ENCODE measurements around the gene HSPA12A. TPM values are rescaled to one million over a fixed set of nuclear protein-coding genes. Genes with fewer than 3 reads are reported as not detected.

HSPA12A gene
- total and polyA plus RNA-seq, 5 experiments from 2014 or later, result not detected

DNA sequence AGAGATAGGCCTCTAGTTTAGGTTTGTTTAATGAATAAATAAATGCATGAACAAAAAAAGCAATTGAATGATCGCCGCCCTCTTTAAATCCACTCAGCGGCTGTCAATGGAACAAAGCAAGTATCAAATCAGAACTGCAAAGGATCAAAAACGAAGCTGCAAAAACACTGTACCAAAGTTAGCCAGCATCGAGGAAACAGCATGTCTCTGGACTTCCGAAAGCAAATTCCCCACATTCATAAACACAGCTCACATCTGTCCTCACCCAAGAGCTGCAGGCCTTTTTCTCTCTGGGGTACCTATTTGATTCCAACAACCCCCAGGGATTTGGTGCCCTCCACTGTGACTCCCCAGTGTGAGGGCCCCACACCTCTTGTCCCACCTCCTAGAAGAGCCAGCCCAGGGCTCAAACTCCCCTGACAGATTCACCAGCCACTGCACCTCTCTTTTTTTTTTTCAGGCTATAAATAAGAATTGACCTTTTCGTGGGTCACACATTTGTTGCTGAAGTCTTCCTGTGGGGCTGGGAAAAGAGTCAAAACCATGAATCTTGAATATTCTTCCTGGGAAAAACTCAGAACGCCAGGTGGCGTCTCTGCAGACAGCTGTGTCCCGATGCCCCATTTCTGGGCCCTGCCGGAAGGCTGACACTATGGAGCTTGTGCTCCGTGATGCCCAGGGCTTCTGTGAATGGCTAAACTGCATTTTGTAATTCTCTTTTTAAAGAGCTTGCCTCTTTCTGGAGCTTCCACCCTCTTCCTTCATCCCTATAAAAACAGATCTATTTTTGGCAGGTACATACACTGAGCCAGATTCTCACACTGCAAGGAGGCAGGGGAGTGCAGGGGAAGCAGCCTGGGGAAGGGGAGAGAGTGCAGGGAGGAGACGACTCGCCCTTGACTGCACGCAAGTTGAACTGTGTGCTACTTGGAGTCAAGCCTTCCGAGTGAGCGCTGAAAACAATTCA, 51.7 kb downstream of the HSPA12A start:
- H3K4me1 Mint-ChIP-seq, result peaks cover 0 to 4% (median 0%) of the 10 kb centered on the region in 4 donors
- no peaks in the 10 kb centered on the region for H3K36me3 Mint-ChIP-seq
- no peaks in the 10 kb centered on the region for H3K9me3 Mint-ChIP-seq
- no peak for ATAC-seq
- no peak overlapping the region for H3K4me3 Mint-ChIP-seq
- H3K27ac Mint-ChIP-seq, result no peak overlapping the region
- peaks cover 11 to 92% (median 54%) of the 10 kb centered on the region in 5 donors for H3K27me3 Mint-ChIP-seq
- POLR2A ChIA-PET, result no interaction called here
- no peak for DNase-seq

- no peak for DNase-seq
- Mint-ChIP-seq H3K27ac (no peak overlapping the region), H3K27me3 (peaks cover 13 to 92% (median 56%) of the 10 kb centered on the region in 5 donors), H3K4me1 (peaks cover 0 to 2% (median 0%) of the 10 kb centered on the region in 4 donors), H3K9me3 (no peaks in the 10 kb centered on the region), H3K36me3 (no peaks in the 10 kb centered on the region), H3K4me3 (no peak overlapping the region)
- POLR2A ChIA-PET, result no interaction called here
- ATAC-seq, result no peak
These were observed 52.6 kb downstream of the HSPA12A start for GRCh38 chr10:116689744-116690143.

GRCh38 chr10:116688741-116689495, 53.4 kb downstream of the HSPA12A start:
- DNase-seq, result no peak
- no peak for ATAC-seq
- no peak overlapping the region for H3K4me3 Mint-ChIP-seq
- no peaks in the 10 kb centered on the region for H3K36me3 Mint-ChIP-seq
- H3K27me3 Mint-ChIP-seq, result peaks cover 13 to 85% (median 55%) of the 10 kb centered on the region in 5 donors
- peaks cover 0 to 2% (median 0%) of the 10 kb centered on the region in 4 donors for H3K4me1 Mint-ChIP-seq
- POLR2A ChIA-PET, result no interaction called here
- H3K9me3 Mint-ChIP-seq, result no peaks in the 10 kb centered on the region
- H3K27ac Mint-ChIP-seq, result peak overlapping the region in 2 of 10 donors; percentile 28 to 71

- POLR2A ChIA-PET, result no interaction called here
- Mint-ChIP-seq H3K27me3 (peaks cover 13 to 88% (median 58%) of the 10 kb centered on the region in 5 donors), H3K4me3 (no peak overlapping the region)
These were observed 54.1 kb downstream of the HSPA12A start for GRCh38 chr10:116688241-116688711.

GRCh38 chr10:116687633-116688032, 54.7 kb downstream of the HSPA12A start:
- Mint-ChIP-seq H3K9me3 (no peaks in the 10 kb centered on the region), H3K27me3 (peaks cover 13 to 91% (median 61%) of the 10 kb centered on the region in 5 donors), H3K36me3 (no peaks in the 10 kb centered on the region), H3K4me1 (peaks cover 0 to 2% (median 0%) of the 10 kb centered on the region in 4 donors), H3K27ac (no peak overlapping the region), H3K4me3 (no peak overlapping the region)
- POLR2A ChIA-PET, result no interaction called here
- ATAC-seq (no peak), DNase-seq (no peak)

More at GRCh38 chr10:116688241-116688711, 54.1 kb downstream of the HSPA12A start:
- Mint-ChIP-seq H3K36me3 (no peaks in the 10 kb centered on the region), H3K4me1 (peaks cover 0 to 2% (median 0%) of the 10 kb centered on the region in 4 donors), H3K27ac (no peak overlapping the region), H3K9me3 (no peaks in the 10 kb centered on the region)
- DNase-seq (no peak), ATAC-seq (no peak)

DNA sequence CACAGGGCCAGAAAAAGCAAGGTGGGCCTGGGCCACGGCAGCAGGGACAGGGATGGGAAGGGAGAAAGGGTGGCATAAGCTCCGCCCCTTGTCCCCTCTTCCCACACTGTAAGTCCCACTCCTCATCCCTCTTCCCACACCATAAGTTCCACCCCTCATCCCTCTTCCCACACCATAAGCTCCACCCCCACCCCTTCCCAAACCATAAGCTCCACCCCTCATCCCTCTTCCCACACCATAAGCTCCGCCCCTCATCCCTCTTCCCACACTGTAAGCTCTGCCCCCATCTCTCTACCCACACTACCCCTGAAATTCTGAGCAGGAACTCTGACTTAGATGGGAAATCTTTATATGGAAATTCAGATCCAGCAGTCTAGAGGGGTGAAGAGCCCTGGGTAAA, 55.7 kb downstream of the HSPA12A start:
- Mint-ChIP-seq H3K27me3 (peaks cover 13 to 92% (median 59%) of the 10 kb centered on the region in 5 donors), H3K36me3 (no peaks in the 10 kb centered on the region), H3K4me3 (no peak overlapping the region), H3K27ac (peak overlapping the region in 1 of 10 donors; percentile 54), H3K9me3 (no peaks in the 10 kb centered on the region), H3K4me1 (peaks cover 0 to 2% (median 2%) of the 10 kb centered on the region in 4 donors)
- DNase-seq (no peak), ATAC-seq (no peak)
- POLR2A ChIA-PET, result interaction anchor here (0.6 kb wide), 1 partner anchor 88 kb away, joined by 3 read pairs; no protein-coding TSS in a partner anchor

DNA sequence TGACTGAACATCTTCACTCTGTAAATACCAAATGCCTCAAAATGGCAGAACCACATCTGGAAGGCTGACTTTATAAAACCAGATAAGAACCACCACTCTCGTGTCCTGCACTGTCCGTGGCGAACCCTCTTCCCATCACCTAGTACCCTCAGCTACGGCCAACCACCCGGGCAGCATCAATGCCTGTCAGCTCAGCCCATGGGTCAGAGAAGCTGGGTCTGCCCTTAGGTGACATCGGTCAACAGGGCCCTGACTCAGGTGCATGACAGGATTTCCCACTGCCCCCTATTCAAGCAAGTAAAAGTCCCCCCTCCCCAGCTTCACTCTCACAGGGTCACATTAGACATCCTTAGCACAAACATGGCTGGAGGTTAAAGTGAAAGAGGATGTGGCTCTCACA, 56.6 kb downstream of the HSPA12A start:
- POLR2A ChIA-PET, result no interaction called here
- no peaks in the 10 kb centered on the region for H3K36me3 Mint-ChIP-seq
- ATAC-seq (no peak), DNase-seq (no peak)
- peaks cover 0 to 2% (median 2%) of the 10 kb centered on the region in 4 donors for H3K4me1 Mint-ChIP-seq
- H3K4me3 Mint-ChIP-seq, result no peak overlapping the region
- peaks cover 9 to 93% (median 57%) of the 10 kb centered on the region in 5 donors for H3K27me3 Mint-ChIP-seq
- no peak overlapping the region for H3K27ac Mint-ChIP-seq
- H3K9me3 Mint-ChIP-seq, result no peaks in the 10 kb centered on the region

- Mint-ChIP-seq H3K27ac (peak overlapping the region in 1 of 10 donors; percentile 54), H3K9me3 (no peaks in the 10 kb centered on the region), H3K4me3 (no peak overlapping the region), H3K36me3 (no peaks in the 10 kb centered on the region), H3K4me1 (peaks cover 0 to 2% (median 2%) of the 10 kb centered on the region in 4 donors), H3K27me3 (peaks cover 8 to 83% (median 52%) of the 10 kb centered on the region in 5 donors)
- DNase-seq, result no peak
- POLR2A ChIA-PET, result no interaction called here
- no peak for ATAC-seq
These were observed 57.6 kb downstream of the HSPA12A start for GRCh38 chr10:116684781-116685180.

DNA sequence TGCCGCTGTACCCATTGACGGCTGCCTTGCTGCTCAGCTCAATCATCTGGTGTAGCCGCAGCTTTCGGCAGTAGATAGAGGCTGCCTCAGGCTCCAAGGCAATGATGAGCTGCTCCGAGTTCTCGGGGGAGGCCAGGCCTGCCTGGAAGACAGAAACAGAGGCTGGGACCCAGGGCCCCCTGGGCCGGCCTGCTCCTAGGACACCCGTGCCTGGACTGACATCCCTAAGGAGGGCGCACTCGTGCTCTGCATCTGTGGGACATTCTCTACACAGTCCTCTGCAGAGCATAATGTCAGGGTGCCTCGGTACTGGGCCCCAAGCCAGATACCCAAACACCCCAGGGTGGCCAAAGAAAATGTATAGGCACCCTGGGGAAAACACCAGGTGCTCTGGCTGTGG, 58.5 kb downstream of the HSPA12A start:
- no peak for DNase-seq
- H3K27me3 Mint-ChIP-seq, result peaks cover 8 to 74% (median 45%) of the 10 kb centered on the region in 5 donors
- POLR2A ChIA-PET, result no interaction called here
- no peaks in the 10 kb centered on the region for H3K36me3 Mint-ChIP-seq
- H3K9me3 Mint-ChIP-seq, result no peaks in the 10 kb centered on the region
- H3K4me1 Mint-ChIP-seq, result peaks cover 0 to 2% (median 2%) of the 10 kb centered on the region in 4 donors
- H3K4me3 Mint-ChIP-seq, result no peak overlapping the region
- H3K27ac Mint-ChIP-seq, result peak overlapping the region in 2 of 10 donors; percentile 18 to 63
- no peak for ATAC-seq

DNA sequence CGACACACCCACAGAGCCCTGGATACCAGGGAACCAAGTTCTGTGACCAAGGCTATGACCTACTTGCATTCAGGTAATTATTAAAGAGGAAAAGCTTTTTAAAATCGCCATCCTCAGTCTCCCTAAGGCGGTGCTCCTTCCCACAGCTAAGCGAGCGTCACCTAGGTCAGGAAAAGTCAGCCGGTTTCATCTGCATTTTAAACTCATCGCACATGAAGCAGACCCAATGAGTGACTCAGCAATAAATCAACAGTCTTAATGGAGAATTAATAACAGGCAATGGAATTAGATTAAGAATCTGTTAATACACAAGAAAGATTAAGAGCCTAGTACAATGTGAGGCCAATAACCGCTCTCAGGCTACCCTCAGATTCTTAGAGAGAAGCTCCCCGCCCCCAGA, 59.2 kb downstream of the HSPA12A start:
- Mint-ChIP-seq H3K9me3 (no peaks in the 10 kb centered on the region), H3K27me3 (peaks cover 6 to 67% (median 45%) of the 10 kb centered on the region in 5 donors), H3K4me3 (no peak overlapping the region), H3K27ac (peak overlapping the region in 1 of 10 donors; percentile 63), H3K36me3 (no peaks in the 10 kb centered on the region), H3K4me1 (peaks cover 0 to 2% (median 2%) of the 10 kb centered on the region in 4 donors)
- ATAC-seq (no peak), DNase-seq (no peak)
- POLR2A ChIA-PET, result no interaction called here

- H3K27me3 Mint-ChIP-seq, result peaks cover 2 to 40% (median 19%) of the 10 kb centered on the region in 5 donors
- no peaks in the 10 kb centered on the region for H3K36me3 Mint-ChIP-seq
These were observed 63.0 kb downstream of the HSPA12A start for GRCh38 chr10:116679351-116679750.

GRCh38 chr10:116676633-116677032, 65.7 kb downstream of the HSPA12A start:
- no peaks in the 10 kb centered on the region for H3K36me3 Mint-ChIP-seq
- no peaks in the 10 kb centered on the region for H3K9me3 Mint-ChIP-seq
- POLR2A ChIA-PET, result no interaction called here
- H3K4me3 Mint-ChIP-seq, result no peak overlapping the region
- H3K27ac Mint-ChIP-seq, result no peak overlapping the region
- H3K27me3 Mint-ChIP-seq, result peaks cover 4 to 19% (median 15%) of the 10 kb centered on the region in 5 donors
- H3K4me1 Mint-ChIP-seq, result no peaks in the 10 kb centered on the region
- DNase-seq (no peak), ATAC-seq (no peak)

More at GRCh38 chr10:116679351-116679750, 63.0 kb downstream of the HSPA12A start:
- Mint-ChIP-seq H3K4me1 (peaks cover 0 to 2% (median under 1%) of the 10 kb centered on the region in 4 donors), H3K27ac (no peak overlapping the region), H3K9me3 (no peaks in the 10 kb centered on the region), H3K4me3 (no peak overlapping the region)
- ATAC-seq (no peak), DNase-seq (no peak)
- POLR2A ChIA-PET, result no interaction called here
